Measurements from ENCODE around the gene USP54.
"Not testable (repeated sequence)": the region's sequence is repeated elsewhere in the genome, so short reads cannot be mapped to it uniquely, and the experiment has no call there.

USP54 gene

GRCh38 chr10:73591935-73592699, 975 bp upstream of the USP54 start:
- no peak for DNase-seq (ENCODE audit: low read depth in 3 of 3)

- no peak for DNase-seq (ENCODE audit: low read depth in 3 of 3)
Observed at GRCh38 chr10:73589563-73590126, 1.5 kb downstream of the USP54 start.

- no peak for DNase-seq (ENCODE audit: low read depth in 3 of 3)
Observed at GRCh38 chr10:73588656-73589055, 2.5 kb downstream of the USP54 start.

- no peak for DNase-seq (ENCODE audit: low read depth in 3 of 3)
Observed at GRCh38 chr10:73586583-73586984, 4.6 kb downstream of the USP54 start.

- DNase-seq (ENCODE audit: low read depth in 3 of 3), result no peak
Observed at GRCh38 chr10:73585327-73585726, 5.8 kb downstream of the USP54 start.

- DNase-seq (ENCODE audit: low read depth in 3 of 3), result no peak
Observed at GRCh38 chr10:73584737-73585136, 6.4 kb downstream of the USP54 start.

- DNase-seq (ENCODE audit: low read depth in 3 of 3), result no peak
Observed at GRCh38 chr10:73581918-73582317, 9.2 kb downstream of the USP54 start.

GRCh38 chr10:73578927-73579326, 12.2 kb downstream of the USP54 start:
- DNase-seq (ENCODE audit: low read depth in 3 of 3), result not testable (repeated sequence)

GRCh38 chr10:73577788-73578187, 13.4 kb downstream of the USP54 start:
- no peak for DNase-seq (ENCODE audit: low read depth in 3 of 3)

GRCh38 chr10:73576890-73577591, 14.1 kb downstream of the USP54 start:
- DNase-seq (ENCODE audit: low read depth in 3 of 3), result no peak

- DNase-seq (ENCODE audit: low read depth in 3 of 3), result no peak
Observed at GRCh38 chr10:73576178-73576889, 14.8 kb downstream of the USP54 start.

GRCh38 chr10:73567025-73567424, 24.1 kb downstream of the USP54 start:
- DNase-seq (ENCODE audit: low read depth in 3 of 3), result not testable (repeated sequence)

GRCh38 chr10:73561192-73561591, 29.9 kb downstream of the USP54 start:
- no peak for DNase-seq (ENCODE audit: low read depth in 3 of 3)

- DNase-seq (ENCODE audit: low read depth in 3 of 3), result no peak
Observed at GRCh38 chr10:73559590-73559989, 31.6 kb downstream of the USP54 start.

GRCh38 chr10:73556855-73557254, 34.3 kb downstream of the USP54 start:
- no peak for DNase-seq (ENCODE audit: low read depth in 3 of 3)

- DNase-seq (ENCODE audit: low read depth in 3 of 3), result no peak
Observed at GRCh38 chr10:73554721-73555120, 36.4 kb downstream of the USP54 start.

GRCh38 chr10:73553761-73554160, 37.4 kb downstream of the USP54 start:
- no peak for DNase-seq (ENCODE audit: low read depth in 3 of 3)

GRCh38 chr10:73552819-73553715, 38.1 kb downstream of the USP54 start:
- DNase-seq (ENCODE audit: low read depth in 3 of 3), result no peak

- no peak for DNase-seq (ENCODE audit: low read depth in 3 of 3)
Observed at GRCh38 chr10:73551515-73551914, 39.6 kb downstream of the USP54 start.

GRCh38 chr10:73545357-73545756, 45.8 kb downstream of the USP54 start:
- DNase-seq (ENCODE audit: low read depth in 3 of 3), result no peak

- DNase-seq (ENCODE audit: low read depth in 3 of 3), result no peak
Observed at GRCh38 chr10:73537709-73538108, 53.4 kb downstream of the USP54 start.

All from stimulated activated CD4-positive, alpha-beta T cell treated with anti-CD3 and anti-CD28 coated beads, TNF-alpha, amount 100 ng/mL, for 48 hours (primary cell).